Nephron (organoid): ENCODE results near the gene SCTR.

Source experiments
- H3K27ac Mint-ChIP-seq, 3 experiments: 2 replicates each; pipeline ENCODE4 v1.8.0; 2020; ENCODE audit warnings: mixed read lengths in 3 of 3, mild to moderate bottlenecking in 2 of 3, moderate library complexity in 1 of 3
- H3K27me3 Mint-ChIP-seq: 2 replicates; pipeline ENCODE4 v1.8.0; 2021; ENCODE audit warnings: low read depth, mild to moderate bottlenecking, moderate library complexity, mixed read lengths
- H3K36me3 Mint-ChIP-seq: 2 replicates; pipeline ENCODE4 v1.8.0; 2020; ENCODE audit warnings: low read depth, mixed read lengths
- H3K4me1 Mint-ChIP-seq: 2 replicates; pipeline ENCODE4 v1.8.0; 2020; ENCODE audit warnings: mixed read lengths
- H3K4me3 Mint-ChIP-seq, 3 experiments: 2 replicates each; pipeline ENCODE4 v1.8.0; 2020; ENCODE audit warnings: mild to moderate bottlenecking in 3 of 3, mixed read lengths in 3 of 3, moderate library complexity in 2 of 3
- H3K9me3 Mint-ChIP-seq: 2 replicates; pipeline ENCODE4 v1.8.0; 2020; ENCODE audit warnings: mixed read lengths
- TF ChIP-seq, protein P1 (sequence below), 3 experiments: fragments of 200-600 bp; sonication (generic); IDR thresholded peaks; one replicate each; pipeline ENCODE4 v1.5.0; 2021; ENCODE audit warnings: antibody characterized with exemption in 3 of 3; ENCODE audit not compliant: unreplicated experiment in 3 of 3

Gene SCTR

DNA sequence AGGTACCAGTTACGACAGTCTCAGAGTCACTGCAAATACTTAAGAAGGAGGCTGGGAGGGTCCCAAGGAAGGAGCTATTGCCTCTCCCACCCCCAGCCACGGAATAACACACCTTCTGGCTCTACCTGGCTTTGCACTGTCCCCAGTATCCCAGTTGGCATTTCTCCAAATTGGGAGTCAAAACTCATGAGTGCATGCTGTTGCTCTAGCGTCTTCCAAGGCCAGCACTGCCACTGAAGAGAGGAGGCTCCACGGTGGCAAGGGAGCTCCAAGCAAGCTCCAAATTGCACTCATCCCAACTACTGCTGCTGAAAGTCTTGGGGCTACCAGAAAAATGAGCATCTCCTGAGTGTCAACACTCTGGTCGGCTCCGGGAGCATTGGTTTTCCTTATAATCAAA lies 1.6 kb downstream of the SCTR start:
- TF ChIP-seq, protein P1, sequence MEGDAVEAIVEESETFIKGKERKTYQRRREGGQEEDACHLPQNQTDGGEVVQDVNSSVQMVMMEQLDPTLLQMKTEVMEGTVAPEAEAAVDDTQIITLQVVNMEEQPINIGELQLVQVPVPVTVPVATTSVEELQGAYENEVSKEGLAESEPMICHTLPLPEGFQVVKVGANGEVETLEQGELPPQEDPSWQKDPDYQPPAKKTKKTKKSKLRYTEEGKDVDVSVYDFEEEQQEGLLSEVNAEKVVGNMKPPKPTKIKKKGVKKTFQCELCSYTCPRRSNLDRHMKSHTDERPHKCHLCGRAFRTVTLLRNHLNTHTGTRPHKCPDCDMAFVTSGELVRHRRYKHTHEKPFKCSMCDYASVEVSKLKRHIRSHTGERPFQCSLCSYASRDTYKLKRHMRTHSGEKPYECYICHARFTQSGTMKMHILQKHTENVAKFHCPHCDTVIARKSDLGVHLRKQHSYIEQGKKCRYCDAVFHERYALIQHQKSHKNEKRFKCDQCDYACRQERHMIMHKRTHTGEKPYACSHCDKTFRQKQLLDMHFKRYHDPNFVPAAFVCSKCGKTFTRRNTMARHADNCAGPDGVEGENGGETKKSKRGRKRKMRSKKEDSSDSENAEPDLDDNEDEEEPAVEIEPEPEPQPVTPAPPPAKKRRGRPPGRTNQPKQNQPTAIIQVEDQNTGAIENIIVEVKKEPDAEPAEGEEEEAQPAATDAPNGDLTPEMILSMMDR (IDR thresholded peaks at IDR 0.05; ENCODE audit: unreplicated experiment in 3 of 3), result no peak
- peaks cover 7% of the 10 kb centered on the region for H3K36me3 Mint-ChIP-seq

GRCh38 chr2:119521433-119522050 lies 2.7 kb downstream of the SCTR start:
- Mint-ChIP-seq H3K4me3 (peak overlapping the region in 2 of 3 experiments; percentile 11 to 25), H3K27me3 (peaks cover 74% of the 10 kb centered on the region), H3K36me3 (peaks cover 10% of the 10 kb centered on the region), H3K9me3 (peaks cover 4% of the 10 kb centered on the region), H3K4me1 (peaks cover 32% of the 10 kb centered on the region), H3K27ac (peak overlapping the region in 2 of 3 experiments; percentile 3 to 29)
- TF ChIP-seq, protein P1 (IDR thresholded peaks at IDR 0.05; ENCODE audit: unreplicated experiment in 3 of 3), result no peak

More for the DNA sequence above, 1.6 kb downstream of the SCTR start:
- H3K27me3 Mint-ChIP-seq, result peaks cover 78% of the 10 kb centered on the region
- H3K4me1 Mint-ChIP-seq, result peaks cover 40% of the 10 kb centered on the region
- H3K27ac Mint-ChIP-seq, result no peak overlapping the region
- H3K9me3 Mint-ChIP-seq, result peaks cover under 1% of the 10 kb centered on the region
- peak overlapping the region; percentile 46 to 57 (median 46) for H3K4me3 Mint-ChIP-seq

DNA sequence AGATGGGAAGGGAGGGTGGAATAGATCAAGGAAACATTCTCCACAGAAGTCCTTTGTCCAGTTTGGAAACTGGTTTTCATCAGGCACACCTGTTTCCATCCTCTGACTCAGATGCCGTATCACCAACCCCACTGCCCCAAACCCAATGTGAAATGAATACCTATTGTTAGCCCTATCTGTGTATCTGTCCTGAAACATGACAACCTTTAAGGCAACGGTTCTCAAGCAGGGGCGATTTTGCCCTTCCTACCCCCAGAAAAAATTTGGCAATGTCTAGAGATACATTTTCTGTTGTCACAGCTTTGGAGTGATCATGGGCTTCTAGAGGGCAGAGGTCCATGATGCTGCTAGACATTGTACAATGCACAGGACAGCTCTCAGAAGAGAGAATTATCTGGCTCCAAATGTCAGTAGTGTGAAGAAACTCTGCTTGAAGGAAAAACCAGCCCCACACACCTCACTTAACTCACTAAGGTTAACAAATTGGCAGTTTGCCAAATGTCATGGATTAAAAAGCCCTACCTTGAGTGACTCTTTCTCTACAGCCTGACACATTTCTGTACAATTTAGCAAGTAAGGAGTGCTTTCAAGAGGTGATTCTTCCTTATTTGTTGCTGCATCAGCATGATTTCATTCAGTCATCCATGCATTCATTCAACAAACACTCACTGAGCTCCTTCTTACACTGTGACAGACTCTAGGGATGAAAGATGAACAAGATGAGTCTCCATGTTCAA lies 3.4 kb downstream of the SCTR start:
- H3K4me1 Mint-ChIP-seq, result peaks cover 25% of the 10 kb centered on the region
- peaks cover 14% of the 10 kb centered on the region for H3K36me3 Mint-ChIP-seq
- peaks cover 76% of the 10 kb centered on the region for H3K27me3 Mint-ChIP-seq
- TF ChIP-seq, protein P1 (IDR thresholded peaks at IDR 0.05; ENCODE audit: unreplicated experiment in 3 of 3), result no peak
- peak overlapping the region in 1 of 3 experiments; percentile 25 for H3K4me3 Mint-ChIP-seq
- H3K9me3 Mint-ChIP-seq, result peaks cover 9% of the 10 kb centered on the region
- H3K27ac Mint-ChIP-seq, result peak overlapping the region in 2 of 3 experiments; percentile 3 to 29

GRCh38 chr2:119519057-119519408 lies 5.2 kb downstream of the SCTR start:
- Mint-ChIP-seq H3K4me1 (peaks cover 15% of the 10 kb centered on the region), H3K27me3 (peaks cover 70% of the 10 kb centered on the region), H3K9me3 (peaks cover 11% of the 10 kb centered on the region), H3K36me3 (peaks cover 18% of the 10 kb centered on the region), H3K4me3 (no peak overlapping the region), H3K27ac (no peak overlapping the region)
- TF ChIP-seq, protein P1 (IDR thresholded peaks at IDR 0.05; ENCODE audit: unreplicated experiment in 3 of 3), result no peak

DNA sequence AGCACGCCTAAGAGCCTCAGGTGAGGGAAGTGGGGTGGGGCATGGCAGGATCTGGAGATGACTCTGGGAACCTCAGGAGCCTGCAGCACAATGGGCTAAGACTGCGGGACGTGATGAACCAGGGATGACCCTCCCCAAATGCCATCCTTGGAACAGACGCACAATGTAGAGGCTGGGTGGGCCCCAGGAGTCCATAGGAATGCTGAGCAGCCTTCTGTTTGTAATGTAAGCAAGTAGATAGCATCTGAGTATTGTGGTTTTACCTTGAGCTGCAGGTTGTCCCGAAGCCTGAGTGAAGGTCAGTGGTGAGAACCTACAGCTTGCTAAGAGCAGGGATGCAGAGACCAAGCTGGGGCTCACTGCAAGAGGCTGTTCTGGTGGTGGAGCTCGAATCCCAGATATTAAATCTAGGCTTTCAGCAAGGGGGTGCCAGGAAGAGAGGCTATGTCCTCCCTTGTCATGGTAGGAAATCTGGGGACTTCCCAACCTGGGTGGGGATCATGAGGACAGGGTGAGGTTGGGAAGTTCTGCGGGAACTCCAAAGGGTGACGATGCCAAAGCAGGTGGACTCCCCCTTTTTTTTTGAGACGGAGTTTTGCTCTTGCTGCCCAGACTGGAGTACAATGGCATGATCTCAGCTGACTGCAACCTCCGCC lies 5.8 kb downstream of the SCTR start:
- H3K9me3 Mint-ChIP-seq, result peaks cover 11% of the 10 kb centered on the region

More for the DNA sequence above, 5.8 kb downstream of the SCTR start:
- Mint-ChIP-seq H3K27me3 (peaks cover 65% of the 10 kb centered on the region), H3K4me1 (peaks cover 11% of the 10 kb centered on the region), H3K36me3 (peaks cover 18% of the 10 kb centered on the region), H3K4me3 (no peak overlapping the region), H3K27ac (no peak overlapping the region)
- TF ChIP-seq, protein P1 (IDR thresholded peaks at IDR 0.05; ENCODE audit: unreplicated experiment in 3 of 3), result no peak
